Amniotic epithelial cell (primary cell): ENCODE measurements around the gene LTA4H.

Experiments
- DNase-seq: peaks from one replicate; pipeline ENCODE4 v3.0.0-alpha.2; 2010; ENCODE audit warnings: low read depth

Gene LTA4H

DNA sequence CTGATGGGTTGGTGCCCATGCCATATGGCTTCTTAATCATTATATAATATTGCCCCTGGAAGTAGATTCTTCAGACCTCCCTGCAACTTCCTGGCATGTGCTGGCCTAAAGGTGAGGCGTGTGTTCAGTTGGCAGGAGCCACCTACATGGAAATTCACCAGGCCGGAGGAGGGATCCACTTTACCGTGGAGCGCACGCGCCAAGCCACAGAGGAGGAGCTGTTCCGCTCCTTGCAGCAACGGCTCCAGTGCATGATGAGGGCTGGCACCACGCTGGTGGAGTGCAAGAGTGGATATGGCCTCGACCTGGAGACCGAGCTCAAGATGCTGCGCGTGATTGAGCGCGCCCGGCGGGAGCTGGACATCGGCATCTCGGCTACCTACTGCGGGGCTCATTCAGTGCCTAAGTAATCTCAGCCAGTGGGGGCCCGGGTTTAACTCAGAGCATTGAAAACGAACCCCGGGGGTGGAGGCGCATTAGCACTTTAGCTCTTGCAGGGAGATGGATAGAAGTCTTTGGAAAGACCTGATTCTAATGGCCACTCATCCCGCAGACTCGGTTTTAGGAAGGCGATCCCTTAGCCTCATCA lies 78.7 kb downstream of the LTA4H start:
- DNase-seq = no peak

DNA sequence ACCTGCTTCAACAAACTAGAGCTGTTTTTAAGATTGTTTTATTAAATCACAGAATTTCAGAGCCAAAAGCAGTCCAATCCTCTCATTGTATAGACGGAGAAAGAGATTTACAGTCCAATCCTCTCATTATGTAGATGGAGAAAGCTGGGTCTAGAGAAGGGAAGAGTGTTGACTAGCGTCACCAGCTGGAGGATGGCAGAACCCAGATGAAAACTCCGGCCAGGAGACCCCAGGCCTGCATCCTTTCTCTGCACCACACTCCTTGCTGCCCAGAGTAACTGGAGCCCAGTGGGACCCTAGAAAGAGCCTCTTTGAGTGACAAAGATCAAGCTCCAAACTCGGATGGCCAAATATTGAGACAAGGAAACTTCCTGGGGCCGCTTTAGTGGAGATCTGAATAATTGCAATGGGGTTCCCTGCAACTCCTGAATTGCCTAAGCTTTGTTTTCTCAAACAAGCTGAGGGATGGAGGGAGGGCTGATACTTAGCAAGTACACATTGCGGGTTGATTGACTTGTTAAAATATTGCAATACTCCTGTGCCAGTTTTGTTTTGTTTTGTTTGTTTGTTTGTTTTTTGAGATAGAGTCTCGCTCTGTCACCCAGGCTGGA lies 79.7 kb downstream of the LTA4H start:
- no peak for DNase-seq

DNA sequence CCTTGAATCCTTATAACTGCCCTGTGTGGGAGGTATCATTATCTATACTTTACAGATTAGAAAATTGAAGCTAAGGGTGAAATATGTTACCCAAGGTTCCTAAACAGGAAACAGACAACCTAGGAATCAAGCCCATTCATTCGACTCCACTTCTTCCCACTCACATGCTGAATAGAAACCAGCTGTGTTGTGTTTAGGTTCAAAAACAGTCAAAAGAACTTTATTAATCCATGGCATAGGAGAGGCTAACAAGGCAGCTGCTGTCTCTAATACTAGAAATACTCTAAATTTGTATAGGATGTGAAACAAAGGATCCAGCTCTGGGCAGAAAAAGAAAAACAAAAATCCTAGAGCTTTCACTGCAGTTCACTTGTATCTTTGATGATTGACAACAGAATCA lies 82.4 kb downstream of the LTA4H start:
- no peak for DNase-seq

DNA sequence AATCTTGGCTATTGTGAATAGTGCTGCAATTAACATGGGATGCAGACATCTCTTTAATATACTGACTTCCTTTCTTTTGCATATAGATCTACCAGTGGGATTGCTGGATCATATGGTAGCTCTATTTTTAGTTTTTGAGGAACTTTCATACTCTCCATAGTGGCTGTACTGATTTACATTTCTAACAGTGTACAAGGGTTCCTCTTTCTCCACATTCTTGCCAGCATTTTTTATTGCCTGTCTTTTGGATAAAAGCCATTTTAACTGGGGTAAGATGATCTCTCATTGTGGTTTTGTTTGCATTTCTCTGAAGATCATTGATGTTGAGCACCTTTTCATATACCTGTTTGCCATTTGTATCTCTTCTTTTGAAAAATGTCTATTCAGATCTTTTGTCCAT lies 83.9 kb downstream of the LTA4H start:
- DNase-seq = no peak
